Endothelial cell (in vitro differentiated cells): ENCODE results near the gene EPHA8. TPM values are rescaled to one million over a fixed set of nuclear protein-coding genes. Genes with fewer than 3 reads are reported as not detected.

Experiments used
- DNase-seq: peaks from one replicate; pipeline ENCODE4 v3.0.0; 2021; ENCODE audit warnings: low spot score
- H3K27ac Mint-ChIP-seq: one replicate; pipeline ENCODE4 v1.8.0; 2021; ENCODE audit warnings: mixed read lengths, inconsistent platforms; ENCODE audit not compliant: unreplicated experiment
- H3K27me3 Mint-ChIP-seq: one replicate; pipeline ENCODE4 v1.8.0; 2021; ENCODE audit warnings: mild to moderate bottlenecking, moderate library complexity, mixed read lengths, inconsistent platforms; ENCODE audit not compliant: unreplicated experiment
- H3K36me3 Mint-ChIP-seq: one replicate; pipeline ENCODE4 v1.8.0; 2021; ENCODE audit warnings: mild to moderate bottlenecking, low read depth, mixed read lengths, inconsistent platforms; ENCODE audit not compliant: unreplicated experiment
- H3K4me1 Mint-ChIP-seq: one replicate; pipeline ENCODE4 v1.8.0; 2021; ENCODE audit warnings: mild to moderate bottlenecking, mixed read lengths, inconsistent platforms; ENCODE audit not compliant: unreplicated experiment
- H3K4me3 Mint-ChIP-seq: one replicate; pipeline ENCODE4 v1.8.0; 2021; ENCODE audit warnings: mild to moderate bottlenecking, mixed read lengths, inconsistent platforms; ENCODE audit not compliant: unreplicated experiment
- H3K9me3 Mint-ChIP-seq: one replicate; pipeline ENCODE4 v1.8.0; 2021; ENCODE audit warnings: mixed read lengths, inconsistent platforms; ENCODE audit not compliant: unreplicated experiment
- CTCF ChIP-seq: fragments of 200-600 bp; sonication (generic); IDR thresholded peaks from one replicate; pipeline ENCODE4 v1.5.0; 2021; ENCODE audit warnings: antibody characterized with exemption; ENCODE audit not compliant: unreplicated experiment
- total RNA-seq: library from RNA; stranded (reverse); fragmentation: NEBNext Ultra II Directional; extraction: Animal tissue kit (Norgen Biotek cat#: 25700); gene quantifications from one replicate; pipeline ENCODE4 v1.2.1, GENCODE V29; 2021; ENCODE audit not compliant: unreplicated experiment

EPHA8 gene
- total RNA-seq, 1 donor from 2014 or later, result not detected

DNA sequence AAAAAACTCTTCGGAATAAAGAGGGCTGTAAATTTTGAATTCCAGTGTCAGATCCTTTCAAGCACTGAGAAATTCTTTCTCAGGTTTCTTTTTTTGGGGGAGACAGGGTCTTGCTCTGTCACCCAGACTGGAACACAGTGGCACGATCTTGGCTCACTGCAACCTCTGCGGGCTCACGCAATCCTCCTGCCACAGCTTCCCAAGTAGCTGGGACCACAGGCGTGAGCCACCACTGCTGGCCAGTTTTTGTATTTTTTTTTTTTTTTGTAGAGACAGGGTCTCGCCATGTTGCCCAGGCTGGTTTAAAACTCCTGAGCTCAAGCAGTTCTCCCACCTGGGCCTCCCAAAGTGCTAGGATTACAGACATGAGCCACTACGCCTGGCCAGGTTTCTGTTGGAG lies 34.8 kb upstream of the EPHA8 start:
- H3K27me3 Mint-ChIP-seq, result peaks cover 6% of the 10 kb centered on the region
- no peak overlapping the region for H3K27ac Mint-ChIP-seq
- no peak for DNase-seq
- H3K4me3 Mint-ChIP-seq, result no peak overlapping the region
- no peaks in the 10 kb centered on the region for H3K9me3 Mint-ChIP-seq
- H3K36me3 Mint-ChIP-seq, result peaks cover 29% of the 10 kb centered on the region
- TF ChIP-seq CTCF, result no peak
- no peaks in the 10 kb centered on the region for H3K4me1 Mint-ChIP-seq

- no peak overlapping the region for H3K27ac Mint-ChIP-seq
- H3K27me3 Mint-ChIP-seq, result peaks cover 5% of the 10 kb centered on the region
- H3K4me3 Mint-ChIP-seq, result no peak overlapping the region
- DNase-seq, result no peak
- peaks cover 20% of the 10 kb centered on the region for H3K36me3 Mint-ChIP-seq
- no peak for TF ChIP-seq CTCF
- H3K9me3 Mint-ChIP-seq, result no peaks in the 10 kb centered on the region
- no peaks in the 10 kb centered on the region for H3K4me1 Mint-ChIP-seq
These were observed 33.2 kb upstream of the EPHA8 start for GRCh38 chr1:22529901-22530621.

DNA sequence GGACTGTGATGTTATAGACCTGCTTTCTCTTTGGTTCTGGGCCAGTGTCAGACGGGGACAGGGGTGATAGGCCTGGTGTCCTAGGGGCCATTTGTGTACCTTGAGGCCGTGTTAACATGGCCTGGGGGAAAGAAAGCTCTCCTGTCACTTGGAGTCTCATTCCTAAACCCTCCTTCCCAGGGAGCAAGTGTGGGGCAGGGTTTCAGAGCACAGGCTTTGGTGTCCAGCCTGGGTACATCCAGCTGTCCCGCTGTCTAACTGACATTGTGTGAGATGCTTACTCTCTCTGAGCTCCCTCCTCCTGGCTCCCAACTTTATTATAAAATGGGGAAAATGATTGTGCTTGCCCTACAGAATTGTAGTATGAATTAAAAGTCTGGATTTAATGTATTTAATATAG lies 32.6 kb upstream of the EPHA8 start:
- H3K27me3 Mint-ChIP-seq, result peaks cover 6% of the 10 kb centered on the region
- no peak for TF ChIP-seq CTCF
- no peaks in the 10 kb centered on the region for H3K4me1 Mint-ChIP-seq
- H3K27ac Mint-ChIP-seq, result no peak overlapping the region
- H3K36me3 Mint-ChIP-seq, result peaks cover 20% of the 10 kb centered on the region
- no peaks in the 10 kb centered on the region for H3K9me3 Mint-ChIP-seq
- H3K4me3 Mint-ChIP-seq, result no peak overlapping the region
- no peak for DNase-seq

GRCh38 chr1:22531251-22531650 lies 32.0 kb upstream of the EPHA8 start:
- Mint-ChIP-seq H3K4me1 (no peaks in the 10 kb centered on the region), H3K4me3 (no peak overlapping the region), H3K27ac (no peak overlapping the region), H3K36me3 (peaks cover 15% of the 10 kb centered on the region), H3K9me3 (no peaks in the 10 kb centered on the region), H3K27me3 (peaks cover 6% of the 10 kb centered on the region)
- TF ChIP-seq CTCF, result no peak
- DNase-seq, result no peak

DNA sequence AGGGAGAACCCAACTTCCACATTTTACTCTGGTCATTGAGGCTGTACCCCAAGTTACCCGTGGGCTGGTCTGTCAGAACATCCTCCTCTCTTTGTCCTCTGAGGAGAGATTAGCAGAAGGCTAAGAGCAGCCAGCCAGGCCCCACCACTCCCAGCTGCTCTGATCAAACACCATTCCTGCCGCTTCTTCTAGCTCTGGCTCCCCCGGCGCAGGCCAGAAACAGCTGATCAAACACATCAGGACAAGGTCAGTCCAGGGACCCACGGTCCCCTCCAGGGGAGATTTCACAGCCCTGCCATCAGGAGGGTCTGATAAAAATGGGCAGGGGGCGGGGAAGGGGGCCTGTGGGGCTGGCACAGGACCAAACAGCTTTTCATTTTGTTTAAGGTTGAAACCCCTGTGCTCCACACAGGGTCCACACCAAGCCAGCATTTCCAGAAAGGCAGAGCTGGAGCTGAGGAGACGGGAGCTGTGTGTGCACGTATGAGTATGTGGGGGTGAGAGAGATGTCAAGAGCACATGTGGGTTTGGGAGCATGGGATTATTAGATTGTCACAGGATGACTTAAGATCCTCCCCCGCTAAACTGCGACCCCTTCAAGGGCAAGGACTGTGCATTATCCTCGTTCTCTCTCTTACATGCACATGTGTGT lies 29.9 kb upstream of the EPHA8 start:
- no peak for DNase-seq
- no peak overlapping the region for H3K27ac Mint-ChIP-seq
- H3K9me3 Mint-ChIP-seq, result no peaks in the 10 kb centered on the region
- no peaks in the 10 kb centered on the region for H3K4me1 Mint-ChIP-seq
- no peak for TF ChIP-seq CTCF
- peaks cover 10% of the 10 kb centered on the region for H3K36me3 Mint-ChIP-seq
- H3K27me3 Mint-ChIP-seq, result peaks cover 6% of the 10 kb centered on the region
- no peak overlapping the region for H3K4me3 Mint-ChIP-seq
